HS-27A (cell line): ENCODE measurements around the gene ACVRL1.

Experiments used
- DNase-seq: peaks from one replicate; pipeline ENCODE4 v3.0.0-alpha.2; 2012; ENCODE audit warnings: low read depth, missing footprints

Gene ACVRL1

DNA sequence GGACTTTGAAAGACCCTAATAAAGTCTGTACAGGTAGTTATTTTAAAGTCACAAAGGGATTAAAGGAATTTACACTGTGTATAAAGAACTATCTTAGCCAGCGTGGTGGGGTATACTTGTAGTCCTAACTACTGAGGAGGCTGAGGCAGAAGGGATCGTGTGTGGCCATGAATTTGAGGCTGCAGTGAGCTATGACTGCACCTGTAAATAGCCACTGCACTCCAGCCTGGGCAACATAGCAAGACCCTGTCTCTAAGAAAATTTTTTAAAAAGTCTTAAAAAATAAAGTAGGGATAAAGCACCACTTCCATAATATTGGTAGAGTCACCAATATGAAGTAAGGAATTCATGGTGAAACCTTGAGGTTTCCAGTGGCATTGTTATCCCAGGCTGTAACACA, 62.3 kb downstream of the ACVRL1 start:
- no peak for DNase-seq

- DNase-seq, result no peak
Observed at GRCh38 chr12:51970904-51971646, 63.8 kb downstream of the ACVRL1 start.

GRCh38 chr12:51971679-51972421, 64.5 kb downstream of the ACVRL1 start:
- DNase-seq, result no peak

DNA sequence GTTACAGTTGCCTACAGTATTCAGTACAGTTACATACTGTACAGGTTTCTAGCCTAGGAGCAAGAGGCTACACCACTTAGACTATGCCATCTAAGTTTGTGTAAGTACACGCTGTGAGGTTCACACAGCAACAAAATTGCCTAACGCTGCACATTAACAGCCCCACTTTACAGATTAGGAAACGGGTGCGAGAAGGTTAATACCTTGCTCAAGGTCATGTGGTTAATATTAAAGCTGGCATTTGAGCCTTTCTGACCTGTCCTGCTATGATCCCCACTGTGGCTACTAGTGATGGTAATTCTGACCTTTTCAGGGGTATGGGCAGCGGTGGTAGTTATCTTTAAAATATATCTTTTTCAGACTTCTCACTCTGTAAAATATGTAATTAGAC, 65.1 kb downstream of the ACVRL1 start:
- DNase-seq, result no peak

DNA sequence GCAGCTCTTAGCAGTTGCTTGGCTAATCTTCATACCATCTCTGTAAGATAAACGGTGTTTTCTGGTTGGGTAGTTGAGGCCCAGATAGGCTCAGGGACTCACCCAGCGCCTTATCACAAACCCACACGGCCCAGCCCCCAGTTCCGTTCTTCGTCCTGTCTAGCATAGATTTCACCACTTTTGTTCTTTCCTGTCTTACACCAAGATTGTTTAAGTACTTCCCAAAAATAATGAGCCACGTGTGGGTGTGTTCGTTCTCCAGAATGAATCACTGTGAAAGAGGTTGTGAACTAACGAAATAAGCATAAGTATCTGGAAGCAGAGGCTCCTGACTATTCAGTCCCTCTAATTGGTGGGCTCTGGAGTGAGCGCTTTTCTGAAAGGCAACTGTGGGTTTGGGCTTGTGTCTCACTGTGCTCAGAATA, 65.6 kb downstream of the ACVRL1 start:
- DNase-seq, result no peak
